Trophoblast cell (in vitro differentiated cells and primary cell): ENCODE data around the gene CCDC192.

Experiments
- DNase-seq, 2 donors: peaks; one replicate each; pipeline ENCODE4 v3.0.0-alpha.2; 2016
- H2AFZ ChIP-seq: 2 replicates; pipeline ENCODE4 v1.6.1; 2013; ENCODE audit warnings: low read length, moderate library complexity, mild to moderate bottlenecking; ENCODE audit not compliant: insufficient read depth, poor library complexity
- H2AK5ac ChIP-seq: 2 replicates; pipeline ENCODE4 v1.6.1; 2013; ENCODE audit warnings: mild to moderate bottlenecking, low read length
- H2BK120ac ChIP-seq: 2 replicates; pipeline ENCODE4 v1.6.1; 2013; ENCODE audit warnings: low read length, mild to moderate bottlenecking, moderate library complexity; ENCODE audit not compliant: insufficient read depth, poor library complexity
- H2BK12ac ChIP-seq: 2 replicates; pipeline ENCODE4 v1.6.1; 2013; ENCODE audit warnings: mild to moderate bottlenecking, low read length, moderate library complexity
- H2BK5ac ChIP-seq: 2 replicates; pipeline ENCODE4 v1.6.1; 2013; ENCODE audit warnings: low read length, low read depth, moderate library complexity, mild to moderate bottlenecking; ENCODE audit not compliant: poor library complexity
- H3K14ac ChIP-seq: 2 replicates; pipeline ENCODE4 v1.6.1; 2013; ENCODE audit warnings: mild to moderate bottlenecking, low read length
- H3K18ac ChIP-seq: 2 replicates; pipeline ENCODE4 v1.6.1; 2013; ENCODE audit warnings: mild to moderate bottlenecking, low read length
- H3K23ac ChIP-seq: 2 replicates; pipeline ENCODE4 v1.6.1; 2013; ENCODE audit warnings: low read length
- H3K27ac ChIP-seq: 2 replicates; pipeline ENCODE4 v1.5.1; 2013; ENCODE audit warnings: low read depth, mild to moderate bottlenecking, inconsistent platforms, low read length, moderate library complexity
- H3K27me3 ChIP-seq: 2 replicates; pipeline ENCODE4 v1.6.1; 2013; ENCODE audit warnings: inconsistent platforms, mild to moderate bottlenecking, low read length, moderate library complexity; ENCODE audit not compliant: insufficient read depth
- H3K36me3 ChIP-seq, 2 experiments: 1 replicate in 1 of 2; 2 replicates in 1 of 2; pipeline ENCODE4 v1.6.1; 2013; ENCODE audit warnings: low read length in 2 of 2, mild to moderate bottlenecking in 2 of 2, moderate library complexity in 1 of 2; ENCODE audit not compliant: insufficient read depth in 2 of 2, control insufficient read depth in 1 of 2
- H3K4ac ChIP-seq: 2 replicates; pipeline ENCODE4 v1.6.1; 2013; ENCODE audit warnings: low read depth, mild to moderate bottlenecking, low read length, moderate library complexity
- H3K4me1 ChIP-seq, 2 experiments: 1 replicate in 1 of 2; 2 replicates in 1 of 2; pipeline ENCODE4 v1.6.1; 2013; ENCODE audit warnings: low read length in 2 of 2, mild to moderate bottlenecking in 2 of 2, moderate library complexity in 1 of 2; ENCODE audit not compliant: insufficient read depth in 2 of 2, control insufficient read depth in 1 of 2
- H3K4me2 ChIP-seq: 2 replicates; pipeline ENCODE4 v1.6.1; 2013; ENCODE audit warnings: inconsistent platforms, mild to moderate bottlenecking, low read length, moderate library complexity
- H3K4me3 ChIP-seq: 2 replicates; pipeline ENCODE4 v1.5.1; 2013; ENCODE audit warnings: mild to moderate bottlenecking, low read depth, low read length, inconsistent platforms
- H3K79me1 ChIP-seq: one replicate; pipeline ENCODE4 v1.6.1; 2013; ENCODE audit warnings: low read length
- H3K79me2 ChIP-seq: 2 replicates; pipeline ENCODE4 v1.6.1; 2013; ENCODE audit warnings: low read length, mild to moderate bottlenecking; ENCODE audit not compliant: control insufficient read depth, insufficient read depth, poor library complexity
- H3K9ac ChIP-seq: 2 replicates; pipeline ENCODE4 v1.6.1; 2013; ENCODE audit warnings: mild to moderate bottlenecking, low read length
- H3K9me3 ChIP-seq: 2 replicates; pipeline ENCODE4 v1.6.1; 2013; ENCODE audit warnings: low read depth, mild to moderate bottlenecking, control low read depth, inconsistent platforms, low read length; ENCODE audit not compliant: insufficient read depth
- H4K12ac ChIP-seq: 2 replicates; pipeline ENCODE4 v1.6.1; 2013; ENCODE audit warnings: low read depth, mild to moderate bottlenecking, low read length, moderate library complexity
- H4K8ac ChIP-seq: 2 replicates; pipeline ENCODE4 v1.6.1; 2013; ENCODE audit warnings: low read depth, mild to moderate bottlenecking, low read length, moderate library complexity
- H4K91ac ChIP-seq: one replicate; pipeline ENCODE4 v1.6.1; 2013; ENCODE audit warnings: low read depth, mild to moderate bottlenecking, low read length, moderate library complexity
- WGBS: extraction: QIAGEN DNeasy Blood & Tissue Kit; methylation state at CpG from one replicate; pipeline ENCODE4 v1.1.7; 2013; ENCODE audit warnings: missing lambda C conversion rate; ENCODE audit not compliant: insufficient read length, insufficient coverage; ENCODE audit errors: extremely low coverage; 5-methylcytosine and 5-hydroxymethylcytosine counted together

CCDC192 gene

GRCh38 chr5:127961006-127961762 is 258.0 kb downstream of the CCDC192 start:
- H2BK120ac ChIP-seq, result no peak overlapping the region
- no peaks in the 10 kb centered on the region for H3K79me2 ChIP-seq
- H2BK5ac ChIP-seq, result no peak overlapping the region
- no peak overlapping the region for H2AFZ ChIP-seq
- DNase-seq, result no peak
- no peaks in the 10 kb centered on the region for H3K4me1 ChIP-seq
- no peaks in the 10 kb centered on the region for H3K27me3 ChIP-seq
- H4K91ac ChIP-seq, result no peak overlapping the region
- no peak overlapping the region for H2BK12ac ChIP-seq
- H3K23ac ChIP-seq, result no peak overlapping the region
- no peak overlapping the region for H3K4ac ChIP-seq
- no peak overlapping the region for H3K9ac ChIP-seq
- H3K27ac ChIP-seq, result no peak overlapping the region
- H3K36me3 ChIP-seq, result no peaks in the 10 kb centered on the region
- no peak overlapping the region for H4K8ac ChIP-seq
- H4K12ac ChIP-seq, result no peak overlapping the region
- no peak overlapping the region for H3K14ac ChIP-seq
- peaks cover 2% of the 10 kb centered on the region for H3K9me3 ChIP-seq
- H3K18ac ChIP-seq, result no peak overlapping the region
- no peak overlapping the region for H3K4me2 ChIP-seq
- H3K79me1 ChIP-seq, result no peaks in the 10 kb centered on the region
- no peak overlapping the region for H2AK5ac ChIP-seq
- no CpG with 5 or more reads among the region's 2 CpGs for WGBS
- no peak overlapping the region for H3K4me3 ChIP-seq

GRCh38 chr5:127961763-127962145 is 258.6 kb downstream of the CCDC192 start:
- Histone ChIP-seq H3K18ac (no peak overlapping the region), H3K23ac (no peak overlapping the region), H3K14ac (no peak overlapping the region), H2BK120ac (no peak overlapping the region), H2BK5ac (no peak overlapping the region), H2BK12ac (no peak overlapping the region), H3K79me1 (no peaks in the 10 kb centered on the region), H3K27ac (no peak overlapping the region), H3K9ac (no peak overlapping the region), H3K9me3 (peaks cover 2% of the 10 kb centered on the region), H3K27me3 (no peaks in the 10 kb centered on the region), H3K36me3 (no peaks in the 10 kb centered on the region), H3K4me2 (no peak overlapping the region), H4K12ac (no peak overlapping the region), H4K8ac (no peak overlapping the region), H4K91ac (no peak overlapping the region), H2AFZ (no peak overlapping the region), H3K79me2 (no peaks in the 10 kb centered on the region), H3K4me1 (no peaks in the 10 kb centered on the region), H3K4me3 (no peak overlapping the region), H3K4ac (no peak overlapping the region), H2AK5ac (no peak overlapping the region)
- DNase-seq, result no peak
- no CpG with 5 or more reads among the region's 3 CpGs for WGBS

- no peaks in the 10 kb centered on the region for H3K4me1 ChIP-seq
Observed at GRCh38 chr5:127962491-127962890, 259.3 kb downstream of the CCDC192 start.

DNA sequence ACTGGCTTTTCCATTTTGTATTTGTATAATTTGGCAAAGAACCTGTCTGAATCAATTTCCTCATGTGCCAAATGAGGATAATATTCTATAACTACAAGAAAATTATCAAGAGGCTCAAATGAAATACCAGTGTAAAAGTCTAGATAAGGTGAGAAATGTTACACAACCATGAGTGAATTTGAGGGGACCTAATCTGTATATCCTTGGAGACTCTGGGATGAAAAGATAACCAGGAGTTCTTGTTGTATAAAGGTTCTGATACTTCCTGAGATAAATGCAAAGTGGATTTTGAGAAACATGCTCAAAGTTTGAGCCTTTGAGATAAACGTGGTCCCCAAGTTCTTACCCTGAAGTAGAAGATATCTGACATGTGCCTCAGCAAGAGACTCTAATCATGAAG is 260.0 kb downstream of the CCDC192 start:
- H4K8ac ChIP-seq, result no peak overlapping the region

More at GRCh38 chr5:127962491-127962890, 259.3 kb downstream of the CCDC192 start:
- Histone ChIP-seq H3K14ac (no peak overlapping the region), H3K4me2 (no peak overlapping the region), H4K91ac (no peak overlapping the region), H3K4ac (no peak overlapping the region), H2BK5ac (no peak overlapping the region), H3K36me3 (no peaks in the 10 kb centered on the region), H4K12ac (no peak overlapping the region), H3K23ac (no peak overlapping the region), H4K8ac (no peak overlapping the region), H3K27ac (no peak overlapping the region), H3K9ac (no peak overlapping the region), H2AFZ (no peak overlapping the region), H3K79me1 (no peaks in the 10 kb centered on the region), H2BK12ac (no peak overlapping the region), H3K18ac (no peak overlapping the region), H3K4me3 (no peak overlapping the region), H2AK5ac (no peak overlapping the region), H3K79me2 (no peaks in the 10 kb centered on the region), H2BK120ac (no peak overlapping the region), H3K27me3 (no peaks in the 10 kb centered on the region), H3K9me3 (peaks cover 2% of the 10 kb centered on the region)
- no CpG with 5 or more reads among the region's 1 CpG for WGBS
- DNase-seq, result no peak

More for the DNA sequence above, 260.0 kb downstream of the CCDC192 start:
- Histone ChIP-seq H3K4ac (no peak overlapping the region), H3K27ac (no peak overlapping the region), H2AFZ (no peak overlapping the region), H4K91ac (no peak overlapping the region), H2BK12ac (no peak overlapping the region), H3K36me3 (no peaks in the 10 kb centered on the region), H3K79me2 (no peaks in the 10 kb centered on the region), H3K4me3 (no peak overlapping the region), H3K27me3 (no peaks in the 10 kb centered on the region), H3K23ac (no peak overlapping the region), H3K14ac (no peak overlapping the region), H2AK5ac (no peak overlapping the region), H3K9ac (no peak overlapping the region), H3K4me2 (no peak overlapping the region), H4K12ac (no peak overlapping the region), H3K4me1 (no peaks in the 10 kb centered on the region), H3K18ac (no peak overlapping the region), H3K9me3 (peaks cover 2% of the 10 kb centered on the region), H2BK120ac (no peak overlapping the region), H2BK5ac (no peak overlapping the region), H3K79me1 (no peaks in the 10 kb centered on the region)
- DNase-seq, result no peak
- WGBS, result no CpG with 5 or more reads among the region's 1 CpG
